IPS-18a (cell line): ENCODE data around the gene MKRN1.
"Not testable (repeated sequence)": the region's sequence is repeated elsewhere in the genome, so short reads cannot be mapped to it uniquely, and the experiment has no call there.

ENCODE experiments used
- H3K27ac ChIP-seq: one replicate; pipeline ENCODE4 v1.5.1; 2013; ENCODE audit warnings: low read length
- H3K27me3 ChIP-seq: one replicate; pipeline ENCODE4 v1.6.1; 2013; ENCODE audit warnings: mild to moderate bottlenecking, low read length; ENCODE audit not compliant: control insufficient read depth, insufficient read depth
- H3K36me3 ChIP-seq: one replicate; pipeline ENCODE4 v1.6.1; 2013; ENCODE audit warnings: low read depth, low read length; ENCODE audit not compliant: control insufficient read depth
- H3K4me1 ChIP-seq: one replicate; pipeline ENCODE4 v1.6.1; 2013; ENCODE audit warnings: low read depth, low read length; ENCODE audit not compliant: control insufficient read depth
- H3K4me3 ChIP-seq: one replicate; pipeline ENCODE4 v1.5.1; 2013; ENCODE audit warnings: low read length
- H3K9ac ChIP-seq: one replicate; pipeline ENCODE4 v1.6.1; 2013; ENCODE audit warnings: mild to moderate bottlenecking, low read length, moderate library complexity
- H3K9me3 ChIP-seq: one replicate; pipeline ENCODE4 v1.6.1; 2013; ENCODE audit warnings: low read depth, low read length; ENCODE audit not compliant: control insufficient read depth

Gene MKRN1

DNA sequence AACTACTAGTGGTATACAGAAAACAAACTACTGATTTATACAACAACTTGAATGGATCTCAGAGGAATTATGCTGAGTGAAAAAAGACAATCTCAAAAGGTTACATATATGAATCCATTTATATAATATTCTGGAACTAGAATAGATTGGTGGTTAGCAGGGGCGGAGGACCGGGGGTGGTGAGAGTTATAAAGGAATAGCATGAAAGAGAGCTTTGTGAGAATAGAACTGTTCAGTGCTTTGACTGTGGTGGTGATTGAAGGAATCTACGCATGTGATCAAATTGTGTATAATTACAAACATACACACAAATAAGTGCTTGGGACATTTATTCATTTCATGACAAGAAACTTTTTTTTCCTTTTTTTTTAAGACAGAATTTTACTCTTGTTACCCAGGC lies 55.8 kb downstream of the MKRN1 start:
- Histone ChIP-seq H3K36me3 (peaks cover 4% of the 10 kb centered on the region), H3K9me3 (no peaks in the 10 kb centered on the region), H3K4me3 (no peak overlapping the region), H3K4me1 (no peaks in the 10 kb centered on the region), H3K27ac (no peak overlapping the region), H3K27me3 (no peaks in the 10 kb centered on the region), H3K9ac (no peak overlapping the region)

DNA sequence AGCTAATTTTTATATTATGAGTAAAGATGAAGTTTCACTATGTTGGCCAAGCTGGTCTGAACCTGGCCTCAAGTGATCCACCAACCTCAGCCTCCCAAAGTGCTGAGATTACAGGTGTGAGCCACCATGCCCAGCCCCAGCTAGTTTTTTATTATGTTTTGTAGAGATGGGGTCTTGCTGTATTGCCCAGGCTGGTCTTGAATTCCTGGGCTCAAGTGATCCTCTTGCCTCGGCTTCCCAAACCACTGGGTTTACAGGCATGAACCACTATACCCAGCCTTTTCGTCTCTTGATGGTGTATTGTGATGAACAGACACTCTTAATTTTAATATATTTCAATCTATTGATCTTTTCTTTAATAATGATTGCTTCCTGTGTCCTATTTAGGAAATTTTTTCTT lies 57.8 kb downstream of the MKRN1 start:
- Histone ChIP-seq H3K27me3 (no peaks in the 10 kb centered on the region), H3K9me3 (no peaks in the 10 kb centered on the region), H3K4me1 (no peaks in the 10 kb centered on the region), H3K4me3 (no peak overlapping the region), H3K36me3 (peaks cover 4% of the 10 kb centered on the region), H3K9ac (no peak overlapping the region), H3K27ac (no peak overlapping the region)

DNA sequence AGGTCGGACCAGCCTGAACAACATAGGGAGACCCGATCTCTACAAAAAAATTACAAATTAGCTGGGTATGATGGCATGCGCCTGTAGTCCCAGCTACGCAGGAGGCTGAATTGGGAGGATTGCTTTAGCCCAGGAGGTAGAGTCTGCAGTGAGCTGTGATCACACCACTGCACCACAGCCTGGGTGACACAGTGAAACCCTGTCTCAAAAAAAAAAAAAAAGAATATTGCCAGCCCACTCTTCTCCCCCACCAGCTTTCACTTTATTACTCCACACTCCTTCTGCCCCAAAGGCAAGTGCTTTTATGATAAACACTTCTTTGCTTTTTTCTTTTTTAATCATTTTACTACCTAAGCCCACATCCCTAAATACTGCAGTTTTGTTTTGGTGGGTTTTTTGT lies 60.7 kb downstream of the MKRN1 start:
- no peaks in the 10 kb centered on the region for H3K27me3 ChIP-seq
- no peak overlapping the region for H3K27ac ChIP-seq
- H3K36me3 ChIP-seq: no peaks in the 10 kb centered on the region
- H3K4me3 ChIP-seq: no peak overlapping the region
- no peaks in the 10 kb centered on the region for H3K9me3 ChIP-seq
- H3K4me1 ChIP-seq: no peaks in the 10 kb centered on the region
- no peak overlapping the region for H3K9ac ChIP-seq

DNA sequence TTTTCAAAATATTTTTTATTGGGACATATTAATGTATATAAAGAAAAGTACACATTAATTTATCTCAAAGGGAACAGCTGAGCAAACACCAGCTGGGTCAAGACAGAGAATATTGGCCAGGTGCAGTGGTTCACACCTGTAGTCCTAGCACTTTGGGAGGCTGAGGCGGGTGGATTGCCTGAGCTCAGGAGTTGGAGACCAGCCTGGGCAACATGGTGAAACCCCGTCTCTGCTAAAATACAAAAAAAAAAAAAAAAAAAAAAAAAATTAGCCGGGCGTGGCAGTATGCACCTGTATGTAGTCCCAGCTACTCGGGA lies 61.2 kb downstream of the MKRN1 start:
- H3K9me3 ChIP-seq, H3K9ac ChIP-seq, H3K36me3 ChIP-seq, H3K4me1 ChIP-seq, H3K27ac ChIP-seq, H3K4me3 ChIP-seq, H3K27me3 ChIP-seq: not testable (repeated sequence)

DNA sequence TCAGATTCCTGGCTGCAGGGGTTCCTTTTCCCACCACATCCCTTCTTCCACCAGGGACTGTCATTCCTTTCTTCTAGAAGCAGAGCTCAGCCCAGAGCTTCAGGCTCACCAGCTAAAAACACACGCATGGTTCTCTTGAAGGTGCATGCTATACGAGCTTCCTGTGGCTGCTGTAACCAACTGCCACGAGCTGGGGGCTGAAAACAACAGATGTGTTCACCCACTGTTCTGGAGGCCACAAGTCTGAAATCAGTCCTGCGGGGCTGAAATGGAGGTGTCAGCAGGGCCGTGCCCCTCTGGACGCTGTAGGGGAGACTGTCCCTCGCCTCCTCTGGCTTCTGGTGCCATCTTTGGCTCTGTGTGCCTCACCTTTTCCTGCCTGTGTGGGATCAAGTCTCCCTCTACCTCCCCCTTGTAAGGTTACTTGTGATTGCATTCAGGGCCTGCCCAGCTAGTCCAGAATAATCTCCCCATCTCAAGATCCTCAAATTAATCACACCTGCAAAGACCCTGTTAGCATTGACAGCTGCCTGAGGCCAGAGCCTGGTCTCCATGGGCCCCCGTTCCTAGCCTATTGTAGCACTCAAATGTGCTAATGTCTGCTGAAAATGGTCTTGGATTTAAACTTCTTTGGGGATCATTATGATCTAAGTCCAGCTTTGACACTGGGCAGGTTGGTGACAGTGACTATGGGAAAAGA lies 61.7 kb downstream of the MKRN1 start:
- Histone ChIP-seq H3K9me3 (no peaks in the 10 kb centered on the region), H3K4me1 (no peaks in the 10 kb centered on the region), H3K36me3 (no peaks in the 10 kb centered on the region), H3K4me3 (no peak overlapping the region), H3K27me3 (no peaks in the 10 kb centered on the region), H3K27ac (no peak overlapping the region), H3K9ac (no peak overlapping the region)

DNA sequence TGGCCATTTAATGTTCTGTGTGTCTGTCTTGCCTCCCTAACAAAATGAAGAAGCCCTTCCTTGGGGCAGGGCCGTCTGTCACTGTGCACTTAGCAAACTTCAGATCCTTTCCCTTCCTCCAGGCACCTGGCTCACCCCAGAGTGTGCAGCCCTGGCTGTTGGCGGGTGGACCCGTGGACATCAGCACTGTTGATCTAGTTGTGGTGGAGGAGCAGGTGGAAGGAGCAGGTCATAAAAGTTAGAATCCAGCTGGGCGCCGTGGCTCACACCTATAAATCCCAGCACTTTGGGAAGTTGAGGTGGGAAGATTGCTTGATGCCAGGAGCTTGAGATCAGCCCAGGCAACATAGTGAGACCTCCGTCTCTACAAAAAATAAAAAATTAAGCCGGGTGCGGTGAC lies 62.7 kb downstream of the MKRN1 start:
- Histone ChIP-seq H3K4me1 (no peaks in the 10 kb centered on the region), H3K27ac (no peak overlapping the region), H3K9ac (no peak overlapping the region), H3K36me3 (no peaks in the 10 kb centered on the region), H3K9me3 (no peaks in the 10 kb centered on the region), H3K4me3 (no peak overlapping the region), H3K27me3 (no peaks in the 10 kb centered on the region)

DNA sequence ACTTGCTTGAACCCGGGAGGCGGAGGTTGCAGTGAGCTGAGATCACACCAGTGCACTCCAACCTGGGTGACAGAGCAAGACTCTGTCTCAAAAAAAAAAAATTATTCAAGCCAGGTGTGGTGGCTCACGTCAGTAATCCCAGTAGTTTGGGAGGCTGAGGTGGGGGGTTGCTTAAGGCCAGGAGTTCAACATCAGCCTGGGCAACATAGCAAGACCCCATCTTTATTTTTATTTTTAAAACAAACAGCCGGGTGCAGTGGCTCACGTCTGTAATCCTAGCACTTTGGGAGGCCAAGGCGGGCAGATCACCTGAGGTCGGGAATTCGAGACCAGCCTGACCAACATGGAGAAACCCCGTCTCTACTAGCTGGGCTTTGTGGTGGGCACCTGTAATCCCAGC lies 63.5 kb downstream of the MKRN1 start:
- H3K27ac ChIP-seq, H3K4me1 ChIP-seq, H3K9me3 ChIP-seq, H3K4me3 ChIP-seq, H3K9ac ChIP-seq, H3K36me3 ChIP-seq, H3K27me3 ChIP-seq: not testable (repeated sequence)

DNA sequence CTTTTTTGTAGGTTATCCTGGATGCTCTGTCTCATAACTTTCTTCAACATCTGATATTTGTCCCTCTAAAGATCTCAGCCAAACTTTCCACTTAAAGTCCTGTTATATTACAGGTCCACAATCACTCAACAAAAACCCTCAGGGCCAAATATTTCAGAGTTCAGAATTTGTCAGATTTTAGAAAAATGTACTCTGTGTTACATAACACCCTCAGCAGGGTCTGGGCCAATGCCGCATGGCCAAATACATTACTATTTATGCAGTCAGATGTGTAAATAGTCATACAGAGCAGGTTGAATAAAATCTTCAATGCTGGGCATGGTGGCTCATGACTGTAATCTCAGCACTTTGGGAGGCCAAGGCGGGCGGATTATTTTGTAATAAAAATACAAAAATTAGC lies 63.9 kb downstream of the MKRN1 start:
- H3K9me3 ChIP-seq: no peaks in the 10 kb centered on the region
- no peak overlapping the region for H3K9ac ChIP-seq
- H3K27ac ChIP-seq: no peak overlapping the region
- no peak overlapping the region for H3K4me3 ChIP-seq
- H3K4me1 ChIP-seq: no peaks in the 10 kb centered on the region
- no peaks in the 10 kb centered on the region for H3K36me3 ChIP-seq
- no peaks in the 10 kb centered on the region for H3K27me3 ChIP-seq

DNA sequence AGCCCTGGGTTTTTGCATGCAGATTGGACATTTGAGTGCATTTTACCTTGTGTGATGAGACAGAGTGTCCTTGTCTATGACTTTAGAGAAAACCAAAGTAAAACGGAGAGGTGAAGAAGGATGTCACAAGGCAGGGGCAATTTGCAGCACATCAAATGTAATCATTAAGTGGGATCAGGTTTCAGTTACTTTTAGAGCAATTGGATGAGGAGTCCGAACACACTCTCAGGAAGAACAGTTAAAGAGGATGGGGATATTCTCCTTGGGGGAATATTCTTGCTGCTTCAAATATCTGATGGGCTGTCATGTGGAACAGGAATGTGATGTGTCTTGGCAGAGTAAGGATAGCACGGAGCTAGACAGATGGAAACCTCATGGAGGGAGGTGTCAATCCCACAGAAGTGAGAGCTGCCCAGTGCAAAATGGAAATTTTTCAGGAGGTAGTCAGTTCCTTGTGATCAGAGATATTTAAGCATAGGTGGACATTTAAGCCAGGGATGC lies 74.7 kb downstream of the MKRN1 start:
- no peak overlapping the region for H3K27ac ChIP-seq
- H3K9ac ChIP-seq: peak overlapping the region; percentile 28
- peaks cover 4% of the 10 kb centered on the region for H3K4me1 ChIP-seq
- no peaks in the 10 kb centered on the region for H3K9me3 ChIP-seq
- H3K36me3 ChIP-seq: no peaks in the 10 kb centered on the region
- no peaks in the 10 kb centered on the region for H3K27me3 ChIP-seq
- peak overlapping the region; percentile 63 for H3K4me3 ChIP-seq

DNA sequence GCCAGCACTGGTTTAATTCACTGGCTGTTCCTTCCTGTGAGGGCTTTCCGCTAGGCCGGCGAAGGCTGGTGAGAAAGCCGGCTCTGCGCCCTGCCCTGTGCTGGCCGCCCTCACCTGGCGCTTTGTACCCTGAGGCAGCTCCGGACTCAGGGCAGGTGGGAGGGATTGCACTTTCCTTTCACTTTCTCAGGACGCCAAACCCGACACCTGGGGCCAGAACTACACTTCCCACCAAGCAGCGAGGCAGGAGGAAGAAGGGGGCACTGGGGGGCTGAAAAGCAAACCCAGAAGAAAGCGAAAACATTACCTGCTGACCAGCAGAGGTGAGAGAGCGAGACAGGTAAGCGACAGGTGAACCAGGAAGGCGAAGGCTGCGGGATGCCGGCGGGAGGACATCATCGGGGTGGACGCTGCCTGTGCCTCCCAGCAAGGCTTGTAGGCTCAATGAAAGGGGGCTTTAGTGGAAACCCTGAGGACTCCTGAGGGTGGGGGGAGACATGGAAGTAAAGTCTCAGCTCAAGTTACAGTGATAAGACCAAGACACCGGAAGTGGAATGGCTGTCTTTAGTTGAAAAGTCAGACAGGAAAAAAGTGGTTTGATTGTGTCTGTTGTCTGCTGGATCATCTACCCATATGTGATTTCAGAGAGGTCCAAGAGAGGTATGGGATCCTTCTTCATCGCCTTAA lies 75.3 kb downstream of the MKRN1 start, which contains the start of gene RAB19:
Gene RAB19, plus strand, starts transcription at position 181 of the 687 bp plus-strand sequence. CDS start 3,589 bp downstream, outside the sequence.
- peaks cover 4% of the 10 kb centered on the region for H3K4me1 ChIP-seq
- H3K4me3 ChIP-seq: peak within 1 kb of the TSS; percentile 63
- H3K27me3 ChIP-seq: no peaks in the 10 kb centered on the region
- H3K9me3 ChIP-seq: no peaks in the 10 kb centered on the region
- no peak within 1 kb of the TSS for H3K27ac ChIP-seq
- H3K36me3 ChIP-seq: no peaks in the 10 kb centered on the region
- H3K9ac ChIP-seq: peak within 1 kb of the TSS; percentile 28
